ENCODE data around the gene RASL10A.

Gene RASL10A

DNA sequence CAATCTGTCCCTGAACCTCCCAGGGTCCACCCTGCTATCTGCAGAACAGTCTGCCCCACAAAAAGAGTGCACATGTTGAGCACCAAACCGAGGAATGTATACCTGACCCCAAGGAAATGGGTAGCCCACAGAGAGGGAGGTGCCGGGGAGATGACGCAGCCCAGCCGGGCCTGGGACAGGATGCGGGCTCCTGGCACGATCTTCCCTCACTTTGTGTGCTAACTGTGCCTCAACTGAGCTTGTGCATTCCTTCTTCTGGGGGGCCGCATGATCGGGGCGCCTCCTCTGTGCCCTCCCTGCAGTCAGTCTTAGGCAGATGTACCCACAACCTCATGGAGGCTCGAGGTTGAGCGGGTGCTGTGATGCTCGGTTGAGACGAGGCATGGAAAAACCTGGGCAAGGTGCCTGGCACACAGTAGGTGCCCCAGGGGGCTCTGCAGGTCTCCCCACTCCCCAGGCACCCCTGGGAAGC is 6.7 kb downstream of the RASL10A start:
- Mint-ChIP-seq H3K27ac (peak overlapping the region; percentile 52), H3K36me3 (ENCODE audit: low read depth) (no peaks in the 10 kb centered on the region), H3K27me3 (ENCODE audit: low read depth) (peaks cover 25% of the 10 kb centered on the region), H3K4me1 (ENCODE audit: low read depth) (peaks cover 10% of the 10 kb centered on the region), H3K9me3 (no peaks in the 10 kb centered on the region), H3K4me3 (peak overlapping the region; percentile 42)
- DNase-seq (ENCODE audit: low spot score): no peak

DNA sequence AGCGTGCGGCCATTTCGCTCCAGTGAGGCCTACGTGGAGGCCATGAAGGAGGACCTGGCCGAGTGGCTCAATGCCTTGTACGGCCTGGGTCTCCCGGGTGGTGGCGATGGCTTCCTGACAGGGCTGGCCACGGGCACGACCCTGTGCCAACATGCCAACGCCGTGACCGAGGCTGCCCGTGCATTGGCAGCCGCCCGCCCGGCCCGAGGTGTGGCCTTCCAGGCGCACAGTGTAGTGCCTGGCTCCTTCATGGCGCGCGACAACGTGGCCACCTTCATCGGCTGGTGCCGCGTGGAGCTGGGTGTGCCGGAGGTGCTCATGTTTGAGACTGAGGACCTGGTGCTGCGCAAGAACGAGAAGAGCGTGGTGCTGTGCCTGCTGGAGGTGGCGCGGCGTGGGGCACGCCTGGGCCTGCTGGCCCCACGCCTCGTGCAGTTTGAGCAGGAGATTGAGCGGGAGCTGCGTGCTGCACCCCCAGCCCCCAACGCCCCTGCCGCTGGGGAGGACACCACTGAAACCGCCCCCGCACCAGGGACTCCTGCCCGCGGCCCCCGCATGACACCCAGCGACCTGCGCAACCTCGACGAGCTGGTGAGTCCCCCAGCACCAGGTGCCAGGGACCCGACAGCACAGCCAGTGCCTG is 7.2 kb downstream of the RASL10A start:
- Mint-ChIP-seq H3K4me1 (ENCODE audit: low read depth) (peaks cover 8% of the 10 kb centered on the region), H3K4me3 (peak overlapping the region; percentile 42), H3K27ac (no peak overlapping the region), H3K27me3 (ENCODE audit: low read depth) (peaks cover 20% of the 10 kb centered on the region), H3K9me3 (no peaks in the 10 kb centered on the region), H3K36me3 (ENCODE audit: low read depth) (no peaks in the 10 kb centered on the region)
- DNase-seq (ENCODE audit: low spot score): no peak

DNA sequence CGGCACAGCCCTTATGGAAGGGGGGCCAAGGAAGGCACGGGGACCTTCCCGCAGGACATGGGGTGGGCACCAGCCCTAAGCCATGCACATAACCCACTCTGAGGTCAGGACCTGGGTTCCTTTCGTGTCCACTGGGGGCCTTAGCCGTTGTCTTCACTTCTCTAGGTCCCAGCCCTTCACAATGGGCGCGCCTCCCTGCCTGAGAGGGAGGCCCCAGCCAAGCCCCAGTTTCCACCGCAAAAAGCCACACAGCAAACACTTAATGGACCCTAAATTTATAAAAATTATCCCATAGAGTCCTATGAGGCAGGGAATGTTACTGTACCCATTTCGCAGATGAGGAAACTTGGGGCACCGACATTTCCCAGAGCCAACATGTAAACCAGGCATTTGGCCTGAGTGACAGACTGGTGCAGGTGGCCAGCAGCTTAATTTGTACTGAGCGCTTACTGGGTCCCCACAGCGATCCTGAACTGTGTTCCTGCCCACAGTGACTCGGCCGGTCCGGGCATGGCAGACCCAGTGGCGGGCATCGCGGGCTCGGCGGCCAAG is 7.8 kb downstream of the RASL10A start:
- Mint-ChIP-seq H3K9me3 (no peaks in the 10 kb centered on the region), H3K4me1 (ENCODE audit: low read depth) (peaks cover 8% of the 10 kb centered on the region), H3K27me3 (ENCODE audit: low read depth) (peaks cover 15% of the 10 kb centered on the region), H3K36me3 (ENCODE audit: low read depth) (no peaks in the 10 kb centered on the region), H3K4me3 (peak overlapping the region; percentile 74), H3K27ac (no peak overlapping the region)
- DNase-seq (ENCODE audit: low spot score): no peak

DNA sequence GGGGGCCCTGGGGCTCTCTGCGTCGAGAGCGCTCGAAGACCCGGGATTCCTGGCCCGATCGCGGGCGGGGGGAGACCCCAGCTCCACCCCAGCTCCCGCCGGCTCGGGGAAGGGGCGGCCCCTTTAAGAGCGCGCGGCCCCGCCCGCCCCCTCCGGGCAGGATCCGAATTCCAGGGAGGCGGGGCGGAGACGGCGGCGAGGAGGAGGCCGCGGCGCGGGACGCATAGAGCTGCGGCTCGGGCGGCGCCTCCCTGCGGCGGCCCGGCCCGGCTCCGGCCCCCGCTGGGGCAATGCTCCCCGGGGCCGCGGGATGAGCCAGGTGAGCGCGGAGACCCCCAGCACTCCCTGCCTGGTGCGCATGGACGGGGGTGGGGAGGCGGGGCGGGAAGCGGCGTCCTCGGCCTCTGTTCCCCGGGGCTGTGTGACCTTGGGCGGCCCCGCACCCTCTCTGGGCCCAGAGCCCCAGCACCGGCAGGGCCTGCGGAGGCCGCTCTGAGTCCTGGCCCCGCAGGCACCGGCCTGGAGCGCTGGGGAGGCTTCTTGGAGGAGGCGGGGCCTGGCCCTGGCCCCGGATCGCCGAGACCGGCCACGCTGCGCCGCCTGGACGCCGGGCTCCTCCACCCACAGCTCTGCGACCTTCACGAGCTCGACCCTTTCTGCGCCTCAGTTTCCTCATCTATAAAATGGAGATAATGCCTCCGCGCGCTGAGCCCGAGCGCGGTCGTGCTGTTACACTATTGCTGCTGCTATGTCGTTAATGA is 8.5 kb downstream of the RASL10A start:
- Mint-ChIP-seq H3K4me3 (peak overlapping the region; percentile 78), H3K9me3 (no peaks in the 10 kb centered on the region), H3K4me1 (ENCODE audit: low read depth) (peaks cover 8% of the 10 kb centered on the region), H3K36me3 (ENCODE audit: low read depth) (no peaks in the 10 kb centered on the region), H3K27me3 (ENCODE audit: low read depth) (peaks cover 12% of the 10 kb centered on the region), H3K27ac (no peak overlapping the region)
- peak; percentile 54 for DNase-seq (ENCODE audit: low spot score)

DNA sequence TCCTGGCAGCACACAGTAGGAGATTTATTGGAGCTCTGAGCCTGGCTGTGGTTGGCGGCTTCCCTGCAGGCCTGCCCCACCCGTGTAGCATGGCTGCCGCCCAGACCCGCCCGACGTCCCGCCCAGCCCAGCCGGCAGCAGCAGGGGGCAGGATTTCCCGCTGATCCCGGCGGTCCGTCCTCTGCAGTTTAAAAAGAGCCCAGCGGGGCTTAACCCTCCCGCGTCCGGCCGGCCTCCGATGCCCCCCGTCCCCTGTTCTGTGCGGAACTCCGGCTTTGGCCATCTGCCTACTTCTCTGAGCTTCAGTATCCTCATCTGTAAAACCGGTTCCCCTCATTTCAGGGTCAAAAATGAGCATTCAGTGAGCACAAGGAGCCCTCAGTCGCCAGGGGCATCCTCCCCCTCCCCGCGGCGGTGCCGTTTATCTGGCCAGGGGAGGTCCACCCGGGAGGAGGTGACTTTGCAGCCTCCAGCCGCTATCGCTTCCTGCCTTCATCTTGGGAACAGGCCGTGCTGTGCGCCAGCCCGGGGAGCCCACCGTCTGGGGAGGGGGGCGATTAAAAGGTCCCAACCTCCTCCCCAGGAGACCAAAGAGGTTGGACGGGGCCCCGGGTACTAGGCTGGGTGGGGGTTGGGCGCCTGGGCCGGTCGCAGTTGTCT is 9.2 kb downstream of the RASL10A start, which contains the start of gene GAS2L1:
Gene GAS2L1 (plus strand): TSS at position 476 of the 660 bp plus-strand sequence. CDS start 1,456 bp downstream, outside the sequence.
- H3K4me3 Mint-ChIP-seq: peak within 1 kb of the TSS; percentile 78
- peaks cover 2% of the 10 kb centered on the region for H3K36me3 Mint-ChIP-seq (ENCODE audit: low read depth)
- peak; percentile 50 for DNase-seq (ENCODE audit: low spot score)
- H3K4me1 Mint-ChIP-seq (ENCODE audit: low read depth): peaks cover 8% of the 10 kb centered on the region
- peak within 1 kb of the TSS; percentile 20 for H3K27ac Mint-ChIP-seq
- H3K27me3 Mint-ChIP-seq (ENCODE audit: low read depth): peaks cover 12% of the 10 kb centered on the region
- H3K9me3 Mint-ChIP-seq: no peaks in the 10 kb centered on the region

DNA sequence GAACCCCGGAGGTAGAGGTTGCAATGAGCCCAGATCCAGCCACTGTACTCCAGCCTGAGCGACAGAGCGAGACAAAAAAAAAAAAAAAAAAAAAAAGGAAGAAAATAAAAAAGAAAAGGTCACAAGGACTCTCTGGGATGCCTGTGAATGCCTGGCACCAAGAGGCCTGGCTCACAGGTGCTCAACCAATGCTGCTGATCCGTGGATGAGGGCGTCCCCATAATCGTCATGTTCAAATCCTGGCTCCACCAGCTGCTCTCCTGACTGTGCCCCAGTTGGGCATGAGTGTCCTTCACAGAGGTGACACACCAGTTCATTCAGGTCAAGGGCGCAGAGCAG is 9.7 kb downstream of the RASL10A start:
- Mint-ChIP-seq H3K4me1 (ENCODE audit: low read depth) (peaks cover 6% of the 10 kb centered on the region), H3K4me3 (peak overlapping the region; percentile 78), H3K9me3 (no peaks in the 10 kb centered on the region), H3K36me3 (ENCODE audit: low read depth) (peaks cover 7% of the 10 kb centered on the region), H3K27ac (peak overlapping the region; percentile 20), H3K27me3 (ENCODE audit: low read depth) (peaks cover 12% of the 10 kb centered on the region)
- DNase-seq (ENCODE audit: low spot score): no peak

DNA sequence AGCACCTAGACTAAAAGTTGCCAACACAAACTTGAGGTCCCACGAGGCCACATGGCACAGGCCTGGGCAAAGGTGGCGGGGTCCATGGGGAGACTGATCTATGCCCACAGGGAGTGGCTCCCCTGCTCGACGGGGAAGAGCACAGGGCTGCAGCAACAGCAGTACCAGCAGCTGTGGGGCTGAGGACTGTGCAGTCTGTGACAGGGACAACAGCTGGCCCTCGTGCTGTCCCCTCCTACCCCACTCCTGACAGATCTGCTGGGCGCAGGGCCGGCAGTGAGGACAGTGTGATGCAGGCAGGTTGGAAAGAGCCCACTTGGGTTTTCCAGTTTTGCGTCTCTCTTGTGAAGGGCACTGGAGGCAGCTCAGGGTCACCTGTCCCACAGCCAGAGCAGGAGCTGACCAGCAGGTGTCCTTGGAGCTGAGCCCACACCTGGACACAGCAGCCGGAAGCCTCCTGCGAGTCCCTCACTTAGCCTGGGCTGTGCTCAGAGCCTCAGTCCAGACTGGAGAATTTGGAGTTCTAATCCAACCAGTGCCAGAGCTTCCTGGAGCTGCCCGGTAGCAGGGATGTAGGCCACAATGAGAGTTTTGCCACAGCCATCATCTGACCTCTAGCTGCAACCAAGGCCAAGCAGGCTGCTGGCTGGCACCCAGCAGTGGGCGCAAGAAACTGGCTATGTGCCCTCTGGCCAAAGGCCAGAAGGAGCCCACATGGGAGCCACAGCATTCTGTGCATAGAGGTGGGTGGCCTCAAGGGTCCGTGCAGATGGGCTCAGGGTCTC is 12.6 kb downstream of the RASL10A start:
- H3K27me3 Mint-ChIP-seq (ENCODE audit: low read depth): peaks cover 12% of the 10 kb centered on the region
- peaks cover 31% of the 10 kb centered on the region for H3K36me3 Mint-ChIP-seq (ENCODE audit: low read depth)
- no peak overlapping the region for H3K4me3 Mint-ChIP-seq
- no peaks in the 10 kb centered on the region for H3K9me3 Mint-ChIP-seq
- peaks cover 6% of the 10 kb centered on the region for H3K4me1 Mint-ChIP-seq (ENCODE audit: low read depth)
- H3K27ac Mint-ChIP-seq: no peak overlapping the region
- DNase-seq (ENCODE audit: low spot score): no peak

DNA sequence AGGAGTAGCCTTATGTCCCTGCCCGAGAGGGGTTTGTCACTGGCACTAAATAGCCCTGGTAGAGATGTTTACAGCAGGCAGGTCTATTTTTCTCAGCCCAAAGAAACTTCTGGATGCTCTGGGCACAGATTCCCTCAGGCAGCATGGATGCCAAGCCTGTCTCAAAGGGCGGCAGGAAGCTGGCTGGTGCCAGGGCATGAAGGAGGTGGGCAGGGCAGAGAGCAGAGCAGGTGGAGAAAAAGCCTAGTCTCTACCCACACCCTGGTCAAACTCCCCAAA is 13.2 kb downstream of the RASL10A start:
- Mint-ChIP-seq H3K36me3 (ENCODE audit: low read depth) (peaks cover 36% of the 10 kb centered on the region), H3K27me3 (ENCODE audit: low read depth) (peaks cover 10% of the 10 kb centered on the region), H3K9me3 (no peaks in the 10 kb centered on the region), H3K4me1 (ENCODE audit: low read depth) (peaks cover 6% of the 10 kb centered on the region), H3K27ac (no peak overlapping the region), H3K4me3 (no peak overlapping the region)
- no peak for DNase-seq (ENCODE audit: low spot score)

DNA sequence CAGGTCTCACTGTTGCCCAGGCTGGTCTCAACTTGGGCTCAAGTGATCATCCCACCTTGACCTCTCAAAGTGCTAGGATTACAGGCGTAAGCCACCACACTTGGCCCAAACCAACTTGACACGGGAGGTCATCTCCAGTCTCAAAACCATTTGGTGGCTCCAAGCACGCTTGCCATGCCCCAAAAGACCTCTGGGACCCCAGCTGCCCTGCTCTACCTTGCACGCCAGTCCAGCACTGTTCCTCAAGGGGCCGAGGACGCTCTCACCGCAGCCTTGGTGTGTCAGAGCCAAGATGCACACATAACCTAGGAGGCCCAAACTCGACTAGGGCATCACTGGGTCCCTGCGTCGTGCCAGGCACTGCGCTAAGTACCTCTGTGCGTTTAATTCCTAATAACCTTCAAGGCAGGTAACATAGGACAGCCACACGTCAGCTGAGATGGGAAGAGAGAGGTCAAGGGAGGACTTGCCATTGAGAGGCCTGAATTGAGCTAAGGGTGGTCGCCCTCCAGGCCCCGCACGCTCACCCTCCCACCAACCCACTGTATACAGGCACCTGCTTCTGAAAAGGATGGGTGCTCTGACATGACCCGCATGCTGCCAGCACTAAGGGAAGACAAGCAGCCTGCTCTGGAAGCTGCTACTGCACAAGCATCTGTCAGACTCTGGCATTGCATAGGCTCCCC is 13.6 kb downstream of the RASL10A start:
- DNase-seq (ENCODE audit: low spot score): no peak
- H3K36me3 Mint-ChIP-seq (ENCODE audit: low read depth): peaks cover 41% of the 10 kb centered on the region
- peaks cover 9% of the 10 kb centered on the region for H3K27me3 Mint-ChIP-seq (ENCODE audit: low read depth)
- no peak overlapping the region for H3K27ac Mint-ChIP-seq
- no peaks in the 10 kb centered on the region for H3K9me3 Mint-ChIP-seq
- H3K4me3 Mint-ChIP-seq: no peak overlapping the region
- H3K4me1 Mint-ChIP-seq (ENCODE audit: low read depth): peaks cover 6% of the 10 kb centered on the region

DNA sequence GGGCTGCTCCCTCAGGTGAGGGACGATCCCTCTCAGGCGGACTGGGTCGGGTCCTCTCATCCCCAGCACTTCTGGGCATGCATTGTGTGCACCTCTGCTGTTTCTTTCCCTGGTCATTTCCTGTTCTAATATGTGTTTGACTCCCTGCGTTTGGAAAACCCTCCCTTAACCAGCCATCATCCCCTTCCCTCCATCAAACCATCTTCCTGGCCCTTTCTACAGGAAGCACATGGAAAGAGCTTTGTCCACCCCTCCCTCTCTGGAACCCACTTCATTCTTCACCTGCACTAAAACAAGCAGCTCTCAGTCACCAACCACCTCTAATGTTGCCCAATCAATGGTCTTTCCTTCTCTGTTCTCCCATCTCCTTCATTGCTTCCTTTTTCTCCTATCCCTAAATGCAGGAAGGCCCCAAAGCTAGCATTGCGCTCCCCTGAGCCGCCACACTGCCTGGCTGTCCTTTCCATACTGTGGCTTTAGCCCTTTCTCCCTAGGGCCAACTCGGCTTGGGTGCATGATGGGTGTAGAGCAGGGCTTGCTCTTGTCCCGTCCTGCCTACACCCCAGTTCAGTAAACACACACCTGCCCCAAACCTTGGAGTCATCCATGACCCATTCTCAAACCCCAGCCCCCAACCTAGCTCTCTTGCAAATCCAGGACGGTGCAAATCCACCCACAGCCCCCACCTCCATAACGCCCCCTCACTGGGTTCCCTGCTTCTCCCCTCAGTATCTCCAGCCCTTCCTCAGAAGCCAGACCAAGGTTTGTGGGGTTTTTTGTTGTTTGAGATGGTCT is 14.5 kb downstream of the RASL10A start:
- Mint-ChIP-seq H3K27ac (no peak overlapping the region), H3K9me3 (no peaks in the 10 kb centered on the region), H3K4me1 (ENCODE audit: low read depth) (peaks cover 2% of the 10 kb centered on the region), H3K4me3 (no peak overlapping the region), H3K36me3 (ENCODE audit: low read depth) (peaks cover 47% of the 10 kb centered on the region), H3K27me3 (ENCODE audit: low read depth) (peaks cover 6% of the 10 kb centered on the region)
- DNase-seq (ENCODE audit: low spot score): no peak

DNA sequence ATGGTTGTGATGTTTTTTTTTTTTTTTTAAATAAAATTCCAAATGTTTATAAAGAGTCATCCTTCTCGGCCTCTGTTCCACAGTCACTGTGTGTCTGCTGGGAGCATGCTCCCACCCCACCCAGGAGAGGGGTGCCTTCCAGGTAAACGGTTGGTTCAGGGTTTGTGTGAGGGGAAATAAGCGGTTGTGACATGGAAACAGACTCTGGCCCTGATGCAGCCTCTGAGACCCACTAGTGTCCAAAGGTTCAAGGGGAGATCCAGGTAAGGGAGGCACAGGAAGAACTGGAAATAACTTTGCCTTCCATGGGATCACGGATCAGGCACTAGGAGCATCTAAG is 15.1 kb downstream of the RASL10A start:
- no peak overlapping the region for H3K4me3 Mint-ChIP-seq

DNA sequence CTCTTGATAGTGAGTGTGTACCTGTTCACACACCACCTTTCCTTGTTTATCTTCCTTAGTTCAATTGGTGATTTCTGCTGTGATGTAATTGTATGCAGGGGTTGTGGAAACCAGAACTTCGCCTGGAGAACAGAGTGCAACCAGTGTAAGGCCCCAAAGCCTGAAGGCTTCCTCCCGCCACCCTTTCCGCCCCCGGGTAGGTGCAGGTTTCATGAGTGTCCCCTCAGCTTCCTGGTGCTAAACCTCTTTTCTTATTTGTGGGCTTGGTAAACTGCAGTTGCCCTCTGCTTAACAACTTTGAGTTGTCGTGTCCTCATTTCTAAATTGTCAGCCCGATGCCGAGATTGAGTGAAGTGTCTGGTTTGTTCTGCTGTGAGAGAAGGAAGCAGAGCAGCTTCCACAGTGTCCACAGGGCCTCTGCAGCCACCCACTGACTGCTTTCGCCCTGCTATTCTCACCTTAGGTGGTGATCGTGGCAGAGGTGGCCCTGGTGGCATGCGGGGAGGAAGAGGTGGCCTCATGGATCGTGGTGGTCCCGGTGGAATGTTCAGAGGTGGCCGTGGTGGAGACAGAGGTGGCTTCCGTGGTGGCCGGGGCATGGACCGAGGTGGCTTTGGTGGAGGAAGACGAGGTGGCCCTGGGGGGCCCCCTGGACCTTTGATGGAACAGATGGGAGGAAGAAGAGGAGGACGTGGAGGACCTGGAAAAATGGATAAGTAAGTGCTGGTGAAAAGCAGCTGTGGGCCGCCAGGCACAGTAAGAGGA is 16.2 kb downstream of the RASL10A start:
- H3K4me1 Mint-ChIP-seq (ENCODE audit: low read depth): no peaks in the 10 kb centered on the region
- H3K27me3 Mint-ChIP-seq (ENCODE audit: low read depth): no peaks in the 10 kb centered on the region
- no peak overlapping the region for H3K27ac Mint-ChIP-seq
- no peaks in the 10 kb centered on the region for H3K9me3 Mint-ChIP-seq
- H3K36me3 Mint-ChIP-seq (ENCODE audit: low read depth): peaks cover 57% of the 10 kb centered on the region
- H3K4me3 Mint-ChIP-seq: no peak overlapping the region
- DNase-seq (ENCODE audit: low spot score): no peak

More for the DNA sequence above, 15.1 kb downstream of the RASL10A start:
- peaks cover 53% of the 10 kb centered on the region for H3K36me3 Mint-ChIP-seq (ENCODE audit: low read depth)
- no peaks in the 10 kb centered on the region for H3K4me1 Mint-ChIP-seq (ENCODE audit: low read depth)
- H3K27ac Mint-ChIP-seq: no peak overlapping the region
- H3K9me3 Mint-ChIP-seq: no peaks in the 10 kb centered on the region
- DNase-seq (ENCODE audit: low spot score): no peak
- H3K27me3 Mint-ChIP-seq (ENCODE audit: low read depth): peaks cover 4% of the 10 kb centered on the region

Measured in T-helper 2 cell treated with Interferon-gamma antibody and Interleukin-4, amounts not matched to agents 5 μg/mL and 100 μg/mL, for 36 hours (primary cell).